HepG2 (cell line): ENCODE measurements around the gene TRH. TPM values are rescaled to one million over a fixed set of nuclear protein-coding genes. Genes with fewer than 3 reads are reported as not detected.
A peak's percentile ranks its signal among the peaks of the same experiment; 100 is the strongest.

Experiments
- BHLHE40 ChIP-seq: IDR thresholded peaks from 2 replicates; pipeline ENCODE4 v1.6.1; 2011; ENCODE audit warnings: low read length, improper control_type of control experiment
- HOXA3 ChIP-seq: sonication (generic); formaldehyde crosslinking; IDR thresholded peaks from 2 replicates; pipeline ENCODE4 v1.5.0; 2020; ENCODE audit warnings: missing genetic modification reagents
- KLF11 ChIP-seq: IDR thresholded peaks from 2 replicates; pipeline ENCODE4 v1.6.1; 2016; ENCODE audit warnings: missing compliant biosample characterization
- MTA1 ChIP-seq: sonication (generic); formaldehyde crosslinking; IDR thresholded peaks from 2 replicates; pipeline ENCODE4 v1.4.0; 2020; ENCODE audit warnings: missing genetic modification reagents, mild to moderate bottlenecking, borderline replicate concordance
- NR3C1 ChIP-seq: sonication (generic); formaldehyde crosslinking; IDR thresholded peaks from 2 replicates; pipeline ENCODE4 v1.4.0; 2020; ENCODE audit warnings: missing genetic modification reagents
- PITX1 ChIP-seq: sonication (generic); formaldehyde crosslinking; IDR thresholded peaks from 2 replicates; pipeline ENCODE4 v1.5.1; 2020; ENCODE audit warnings: mild to moderate bottlenecking, missing genetic modification reagents
- RFX5 ChIP-seq: IDR thresholded peaks from 2 replicates; pipeline ENCODE4 v1.6.1; 2011; ENCODE audit warnings: low read depth, low read length, improper control_type of control experiment
- YY1 ChIP-seq: IDR thresholded peaks from 2 replicates; pipeline ENCODE4 v1.6.1; 2011; ENCODE audit warnings: low read length, low read depth, moderate library complexity, mild to moderate bottlenecking; ENCODE audit not compliant: insufficient read depth, insufficient replicate concordance
- ZNF318 ChIP-seq: sonication (generic); formaldehyde crosslinking; IDR thresholded peaks from 2 replicates; pipeline ENCODE4 v1.4.0; 2020; ENCODE audit warnings: mild to moderate bottlenecking, missing genetic modification reagents
- ZNF562 ChIP-seq: sonication (generic); formaldehyde crosslinking; IDR thresholded peaks from 2 replicates; pipeline ENCODE4 v1.8.0; 2022; ENCODE audit warnings: missing genetic modification reagents, borderline replicate concordance
- ZNF775 ChIP-seq: sonication (generic); formaldehyde crosslinking; IDR thresholded peaks from 2 replicates; pipeline ENCODE4 v1.4.0; 2020; ENCODE audit warnings: missing genetic modification reagents, mild to moderate bottlenecking, moderate library complexity, borderline replicate concordance
- polyA plus RNA-seq, 8 experiments: library from polyadenylated mRNA; depleted of rRNA in 3 of 8; stranded (reverse) in 7 of 8; unstranded in 1 of 8; fragments of >200 nt; fragmentation: Illumina TruSeq in 4 of 8; extraction: Trizol in 4 of 8; gene quantifications; 2 replicates each; pipeline versions ENCODE4 v1.2.1 to v1.2.3, GENCODE V29; 2011 to 2016; ENCODE audit warnings: low read depth in 4 of 8, missing spikeins in 1 of 8, mixed read lengths in 1 of 8; ENCODE audit not compliant: insufficient read depth in 1 of 8
- total RNA-seq, 5 experiments: library from RNA; depleted of rRNA; stranded (reverse); fragments of >200 nt; fragmentation: Illumina TruSeq; extraction: Trizol; gene quantifications; 2 replicates each; pipeline ENCODE4 v1.2.3, GENCODE V29; 2016; ENCODE audit warnings: low read depth in 1 of 5
- TF ChIP-seq, protein P1 (sequence below): sonication (generic); formaldehyde crosslinking; IDR thresholded peaks from 2 replicates; pipeline ENCODE4 v1.8.0; 2022; ENCODE audit warnings: missing genetic modification reagents, mild to moderate bottlenecking, moderate library complexity, borderline replicate concordance
- TF ChIP-seq, protein P2 (sequence below): IDR thresholded peaks from 2 replicates; pipeline ENCODE4 v1.6.1; 2016; ENCODE audit warnings: control low read depth
- TF ChIP-seq, protein P3 (sequence below): sonication (generic); formaldehyde crosslinking; IDR thresholded peaks from 2 replicates; pipeline ENCODE4 v1.5.0; 2020; ENCODE audit warnings: mild to moderate bottlenecking, missing genetic modification reagents
- TF ChIP-seq, protein P4 (sequence below): sonication (generic); formaldehyde crosslinking; IDR thresholded peaks from 2 replicates; pipeline ENCODE4 v1.8.0; 2022; ENCODE audit warnings: mild to moderate bottlenecking, missing genetic modification reagents

The TRH gene
- total and polyA plus RNA-seq, 2 of the 13 experiments (the other 11 are each of a cell fraction or from before 2014, with no cell fraction given): not detected

- TF ChIP-seq ZNF318 (CRISPR knock-in tag): no peak
- TF ChIP-seq NR3C1: no peak
- no peak for TF ChIP-seq BHLHE40
- TF ChIP-seq, protein P1, sequence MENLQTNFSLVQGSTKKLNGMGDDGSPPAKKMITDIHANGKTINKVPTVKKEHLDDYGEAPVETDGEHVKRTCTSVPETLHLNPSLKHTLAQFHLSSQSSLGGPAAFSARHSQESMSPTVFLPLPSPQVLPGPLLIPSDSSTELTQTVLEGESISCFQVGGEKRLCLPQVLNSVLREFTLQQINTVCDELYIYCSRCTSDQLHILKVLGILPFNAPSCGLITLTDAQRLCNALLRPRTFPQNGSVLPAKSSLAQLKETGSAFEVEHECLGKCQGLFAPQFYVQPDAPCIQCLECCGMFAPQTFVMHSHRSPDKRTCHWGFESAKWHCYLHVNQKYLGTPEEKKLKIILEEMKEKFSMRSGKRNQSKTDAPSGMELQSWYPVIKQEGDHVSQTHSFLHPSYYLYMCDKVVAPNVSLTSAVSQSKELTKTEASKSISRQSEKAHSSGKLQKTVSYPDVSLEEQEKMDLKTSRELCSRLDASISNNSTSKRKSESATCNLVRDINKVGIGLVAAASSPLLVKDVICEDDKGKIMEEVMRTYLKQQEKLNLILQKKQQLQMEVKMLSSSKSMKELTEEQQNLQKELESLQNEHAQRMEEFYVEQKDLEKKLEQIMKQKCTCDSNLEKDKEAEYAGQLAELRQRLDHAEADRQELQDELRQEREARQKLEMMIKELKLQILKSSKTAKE (CRISPR knock-in tag): no peak
- TF ChIP-seq, protein P2, sequence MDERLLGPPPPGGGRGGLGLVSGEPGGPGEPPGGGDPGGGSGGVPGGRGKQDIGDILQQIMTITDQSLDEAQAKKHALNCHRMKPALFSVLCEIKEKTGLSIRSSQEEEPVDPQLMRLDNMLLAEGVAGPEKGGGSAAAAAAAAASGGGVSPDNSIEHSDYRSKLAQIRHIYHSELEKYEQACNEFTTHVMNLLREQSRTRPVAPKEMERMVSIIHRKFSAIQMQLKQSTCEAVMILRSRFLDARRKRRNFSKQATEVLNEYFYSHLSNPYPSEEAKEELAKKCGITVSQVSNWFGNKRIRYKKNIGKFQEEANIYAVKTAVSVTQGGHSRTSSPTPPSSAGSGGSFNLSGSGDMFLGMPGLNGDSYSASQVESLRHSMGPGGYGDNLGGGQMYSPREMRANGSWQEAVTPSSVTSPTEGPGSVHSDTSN: no peak
- no peak for TF ChIP-seq ZNF562 (CRISPR knock-in tag)
- TF ChIP-seq, protein P3, sequence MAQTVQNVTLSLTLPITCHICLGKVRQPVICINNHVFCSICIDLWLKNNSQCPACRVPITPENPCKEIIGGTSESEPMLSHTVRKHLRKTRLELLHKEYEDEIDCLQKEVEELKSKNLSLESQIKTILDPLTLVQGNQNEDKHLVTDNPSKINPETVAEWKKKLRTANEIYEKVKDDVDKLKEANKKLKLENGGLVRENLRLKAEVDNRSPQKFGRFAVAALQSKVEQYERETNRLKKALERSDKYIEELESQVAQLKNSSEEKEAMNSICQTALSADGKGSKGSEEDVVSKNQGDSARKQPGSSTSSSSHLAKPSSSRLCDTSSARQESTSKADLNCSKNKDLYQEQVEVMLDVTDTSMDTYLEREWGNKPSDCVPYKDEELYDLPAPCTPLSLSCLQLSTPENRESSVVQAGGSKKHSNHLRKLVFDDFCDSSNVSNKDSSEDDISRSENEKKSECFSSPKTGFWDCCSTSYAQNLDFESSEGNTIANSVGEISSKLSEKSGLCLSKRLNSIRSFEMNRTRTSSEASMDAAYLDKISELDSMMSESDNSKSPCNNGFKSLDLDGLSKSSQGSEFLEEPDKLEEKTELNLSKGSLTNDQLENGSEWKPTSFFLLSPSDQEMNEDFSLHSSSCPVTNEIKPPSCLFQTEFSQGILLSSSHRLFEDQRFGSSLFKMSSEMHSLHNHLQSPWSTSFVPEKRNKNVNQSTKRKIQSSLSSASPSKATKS (CRISPR knock-in tag): no peak
- 0 out of 2 replicates have a peak, but pooled peaks have one; percentile 59 for TF ChIP-seq ZNF775 (CRISPR knock-in tag)
- no peak for TF ChIP-seq YY1
- peak; percentile 39; the same call in 1 of the 2 replicates for TF ChIP-seq HOXA3
- TF ChIP-seq, protein P4, sequence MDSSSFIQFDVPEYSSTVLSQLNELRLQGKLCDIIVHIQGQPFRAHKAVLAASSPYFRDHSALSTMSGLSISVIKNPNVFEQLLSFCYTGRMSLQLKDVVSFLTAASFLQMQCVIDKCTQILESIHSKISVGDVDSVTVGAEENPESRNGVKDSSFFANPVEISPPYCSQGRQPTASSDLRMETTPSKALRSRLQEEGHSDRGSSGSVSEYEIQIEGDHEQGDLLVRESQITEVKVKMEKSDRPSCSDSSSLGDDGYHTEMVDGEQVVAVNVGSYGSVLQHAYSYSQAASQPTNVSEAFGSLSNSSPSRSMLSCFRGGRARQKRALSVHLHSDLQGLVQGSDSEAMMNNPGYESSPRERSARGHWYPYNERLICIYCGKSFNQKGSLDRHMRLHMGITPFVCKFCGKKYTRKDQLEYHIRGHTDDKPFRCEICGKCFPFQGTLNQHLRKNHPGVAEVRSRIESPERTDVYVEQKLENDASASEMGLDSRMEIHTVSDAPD (CRISPR knock-in tag): no peak
- TF ChIP-seq RFX5: 0 out of 2 replicates have a peak, but pooled peaks have one; percentile 50
- TF ChIP-seq KLF11: no peak
- TF ChIP-seq MTA1 (CRISPR knock-in tag): no peak
- TF ChIP-seq PITX1 (CRISPR knock-in tag): no peak
These were observed 37.8 kb upstream of the TRH start (continued) for GRCh38 chr3:129936757-129937156.
